ENCODE results near the gene QPRT.
"Not testable (repeated sequence)": the region's sequence is repeated elsewhere in the genome, so short reads cannot be mapped to it uniquely, and the experiment has no call there.

QPRT gene

GRCh38 chr16:29730649-29731048 is 51.7 kb downstream of the QPRT start:
- Mint-ChIP-seq H3K36me3 (ENCODE audit: low read depth) (no peaks in the 10 kb centered on the region), H3K9me3 (no peaks in the 10 kb centered on the region), H3K27ac (no peak overlapping the region), H3K4me3 (no peak overlapping the region), H3K4me1 (peaks cover 34% of the 10 kb centered on the region), H3K27me3 (ENCODE audit: low read depth, poor library complexity) (peaks cover 2% of the 10 kb centered on the region)
- DNase-seq: no peak
- TF ChIP-seq, protein P1, sequence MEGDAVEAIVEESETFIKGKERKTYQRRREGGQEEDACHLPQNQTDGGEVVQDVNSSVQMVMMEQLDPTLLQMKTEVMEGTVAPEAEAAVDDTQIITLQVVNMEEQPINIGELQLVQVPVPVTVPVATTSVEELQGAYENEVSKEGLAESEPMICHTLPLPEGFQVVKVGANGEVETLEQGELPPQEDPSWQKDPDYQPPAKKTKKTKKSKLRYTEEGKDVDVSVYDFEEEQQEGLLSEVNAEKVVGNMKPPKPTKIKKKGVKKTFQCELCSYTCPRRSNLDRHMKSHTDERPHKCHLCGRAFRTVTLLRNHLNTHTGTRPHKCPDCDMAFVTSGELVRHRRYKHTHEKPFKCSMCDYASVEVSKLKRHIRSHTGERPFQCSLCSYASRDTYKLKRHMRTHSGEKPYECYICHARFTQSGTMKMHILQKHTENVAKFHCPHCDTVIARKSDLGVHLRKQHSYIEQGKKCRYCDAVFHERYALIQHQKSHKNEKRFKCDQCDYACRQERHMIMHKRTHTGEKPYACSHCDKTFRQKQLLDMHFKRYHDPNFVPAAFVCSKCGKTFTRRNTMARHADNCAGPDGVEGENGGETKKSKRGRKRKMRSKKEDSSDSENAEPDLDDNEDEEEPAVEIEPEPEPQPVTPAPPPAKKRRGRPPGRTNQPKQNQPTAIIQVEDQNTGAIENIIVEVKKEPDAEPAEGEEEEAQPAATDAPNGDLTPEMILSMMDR (IDR thresholded peaks at IDR 0.05): no peak

GRCh38 chr16:29731768-29732601 is 53.0 kb downstream of the QPRT start:
- H3K27me3 Mint-ChIP-seq (ENCODE audit: low read depth, poor library complexity); H3K4me3 Mint-ChIP-seq; H3K9me3 Mint-ChIP-seq; H3K27ac Mint-ChIP-seq; H3K36me3 Mint-ChIP-seq (ENCODE audit: low read depth); DNase-seq: not testable (repeated sequence)
- peaks cover 47% of the 10 kb centered on the region for H3K4me1 Mint-ChIP-seq

DNA sequence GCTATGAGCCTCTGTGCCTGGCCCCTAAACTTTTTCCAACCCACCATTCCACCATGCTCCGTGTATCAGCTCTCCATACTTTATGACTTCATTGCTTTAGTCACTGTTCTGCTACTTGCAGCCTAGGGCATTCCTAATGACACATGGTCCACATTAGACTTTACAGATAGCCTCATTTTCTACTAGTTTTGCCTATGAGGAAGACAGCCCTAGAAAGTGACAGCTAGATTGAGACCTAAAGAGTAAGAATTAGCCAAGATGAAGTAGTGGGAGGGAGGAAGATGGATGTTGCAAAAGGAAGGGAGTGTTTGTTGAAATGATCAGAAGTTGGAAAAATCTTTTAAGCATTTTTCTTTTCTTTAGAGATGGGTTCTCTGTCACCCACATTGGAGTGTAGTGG is 55.8 kb downstream of the QPRT start:
- H3K36me3 Mint-ChIP-seq (ENCODE audit: low read depth): no peaks in the 10 kb centered on the region
- DNase-seq: no peak
- TF ChIP-seq, protein P1 (IDR thresholded peaks at IDR 0.05): no peak
- no peak overlapping the region for H3K4me3 Mint-ChIP-seq
- peaks cover 47% of the 10 kb centered on the region for H3K4me1 Mint-ChIP-seq
- H3K9me3 Mint-ChIP-seq: no peaks in the 10 kb centered on the region
- peaks cover 4% of the 10 kb centered on the region for H3K27me3 Mint-ChIP-seq (ENCODE audit: low read depth, poor library complexity)
- H3K27ac Mint-ChIP-seq: no peak overlapping the region

DNA sequence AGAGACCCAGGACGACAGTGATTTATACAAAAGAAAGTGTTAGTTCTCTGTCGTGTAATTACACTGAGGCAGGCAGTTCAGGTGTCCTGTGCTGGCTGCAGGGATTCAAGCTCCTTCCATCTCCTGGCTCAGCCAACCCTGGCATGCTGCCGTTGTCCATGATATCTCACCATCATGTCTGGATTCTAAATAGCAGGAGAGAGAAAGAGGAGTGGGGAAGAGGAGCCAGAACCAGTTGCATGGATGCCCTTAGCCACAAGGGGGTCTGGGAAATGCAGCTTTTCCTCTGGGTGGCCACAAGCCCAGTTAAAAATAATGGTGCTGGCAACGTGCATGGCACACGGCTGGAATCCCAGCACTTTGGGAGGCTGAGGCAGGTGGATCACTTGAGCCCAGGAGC is 57.1 kb downstream of the QPRT start:
- Mint-ChIP-seq H3K27me3 (ENCODE audit: low read depth, poor library complexity) (peaks cover 6% of the 10 kb centered on the region), H3K4me1 (peaks cover 55% of the 10 kb centered on the region), H3K36me3 (ENCODE audit: low read depth) (no peaks in the 10 kb centered on the region), H3K27ac (peak overlapping the region; percentile 66), H3K4me3 (peak overlapping the region; percentile 21), H3K9me3 (no peaks in the 10 kb centered on the region)
- TF ChIP-seq, protein P1 (IDR thresholded peaks at IDR 0.05): no peak
- DNase-seq: no peak

- Mint-ChIP-seq H3K4me1 (peaks cover 51% of the 10 kb centered on the region), H3K27me3 (ENCODE audit: low read depth, poor library complexity) (peaks cover 9% of the 10 kb centered on the region), H3K9me3 (no peaks in the 10 kb centered on the region), H3K27ac (no peak overlapping the region), H3K36me3 (ENCODE audit: low read depth) (no peaks in the 10 kb centered on the region), H3K4me3 (no peak overlapping the region)
- TF ChIP-seq, protein P1 (IDR thresholded peaks at IDR 0.05): no peak
- DNase-seq: no peak
Observed at GRCh38 chr16:29736764-29737163, 57.8 kb downstream of the QPRT start.

GRCh38 chr16:29737713-29738112 is 58.7 kb downstream of the QPRT start:
- no peak for DNase-seq
- Mint-ChIP-seq H3K4me3 (no peak overlapping the region), H3K27ac (no peak overlapping the region), H3K36me3 (ENCODE audit: low read depth) (no peaks in the 10 kb centered on the region), H3K4me1 (peaks cover 51% of the 10 kb centered on the region), H3K27me3 (ENCODE audit: low read depth, poor library complexity) (peaks cover 11% of the 10 kb centered on the region), H3K9me3 (no peaks in the 10 kb centered on the region)
- TF ChIP-seq, protein P1 (IDR thresholded peaks at IDR 0.05): no peak
